ENCODE measurements around the gene ADAMTSL4. TPM values are rescaled to one million over a fixed set of nuclear protein-coding genes. Genes with fewer than 3 reads are reported as not detected.

Gene ADAMTSL4
- total and polyA plus RNA-seq, 9 of the 15 experiments (the other 6 are each of a cell fraction or from before 2014, with no cell fraction given), result 12.7 to 212 (median 35.6) TPM

- TF ChIP-seq SIN3B (IDR thresholded peaks at IDR 0.05; ENCODE audit: low read depth) (0 out of 2 replicates have a peak, but pooled peaks have one; percentile 28), DEAF1 (CRISPR knock-in tag; IDR thresholded peaks at IDR 0.05) (no peak), FOXP1 (CRISPR knock-in tag; IDR thresholded peaks at IDR 0.05) (peak; percentile 5; the same call in 1 of the 2 replicates), SAFB (IDR thresholded peaks at IDR 0.05; ENCODE audit: borderline replicate concordance, low read depth, low read length) (0 out of 2 replicates have a peak, but pooled peaks have one; percentile 25), ELK3 (CRISPR knock-in tag; IDR thresholded peaks at IDR 0.05) (no peak), E4F1 (CRISPR knock-in tag; IDR thresholded peaks at IDR 0.05; ENCODE audit: borderline replicate concordance) (no peak), TCF3 (CRISPR knock-in tag; IDR thresholded peaks at IDR 0.05) (no peak), ZNF217 (CRISPR knock-in tag; IDR thresholded peaks at IDR 0.05) (no peak), ARHGAP35 (IDR thresholded peaks at IDR 0.05; ENCODE audit: partially characterized antibody) (no peak), ZNF551 (CRISPR knock-in tag; IDR thresholded peaks at IDR 0.05) (no peak), CHD4 (IDR thresholded peaks at IDR 0.05; ENCODE audit: insufficient read depth, insufficient replicate concordance, low read depth, low read length, poor library complexity, severe bottlenecking) (no peak), LARP7 (IDR thresholded peaks at IDR 0.05) (no peak)
These were observed 30.1 kb downstream of the ADAMTSL4 start, which contains the start of gene MCL1 (continued) for GRCh38 chr1:150579110-150579944.

All from K562 (cell line).